Femur (tissue), 1 donor: ENCODE data around the gene PERM1.
A peak's percentile ranks its signal among the peaks of the same experiment; 100 is the strongest.
"Not testable (repeated sequence)": the region's sequence is repeated elsewhere in the genome, so short reads cannot be mapped to it uniquely, and the experiment has no call there.

Source experiments
- DNase-seq: peaks from one replicate; pipeline ENCODE4 v3.0.0-alpha.2; 2017

The PERM1 gene

GRCh38 chr1:964691-965525 lies 17.0 kb downstream of the PERM1 start:
- DNase-seq, result no peak

- DNase-seq, result no peak
Measured at GRCh38 chr1:963746-964525, 18.0 kb downstream of the PERM1 start.

- no peak for DNase-seq
Measured at GRCh38 chr1:963301-963651, 18.6 kb downstream of the PERM1 start.

- DNase-seq, result no peak
Measured at GRCh38 chr1:962381-963300, 19.3 kb downstream of the PERM1 start.

- DNase-seq, result no peak
Measured at GRCh38 chr1:961132-961669, 20.7 kb downstream of the PERM1 start.

- DNase-seq, result peak; percentile 76
Measured at GRCh38 chr1:960363-961131, 21.3 kb downstream of the PERM1 start, which contains the start of gene KLHL17. Gene KLHL17, plus strand, starts transcription at chr1:960584. Its CDS starts 110 bp downstream, at chr1:960694.

GRCh38 chr1:959731-960362 lies 22.0 kb downstream of the PERM1 start:
- DNase-seq, result no peak

GRCh38 chr1:958823-959730 lies 22.8 kb downstream of the PERM1 start, which contains the start of gene NOC2L:
Gene NOC2L, minus strand, starts transcription at chr1:959256. Its CDS starts 16 bp downstream, at chr1:959240.
- peak; percentile 98 for DNase-seq

- DNase-seq, result no peak
Measured at GRCh38 chr1:956636-957035, 25.3 kb downstream of the PERM1 start.

- no peak for DNase-seq
Measured at GRCh38 chr1:955474-955873, 26.4 kb downstream of the PERM1 start.

GRCh38 chr1:954927-955326 lies 27.0 kb downstream of the PERM1 start:
- DNase-seq, result no peak

GRCh38 chr1:953524-954320 lies 28.2 kb downstream of the PERM1 start:
- DNase-seq, result no peak

- DNase-seq, result no peak
Measured at GRCh38 chr1:952603-953002, 29.3 kb downstream of the PERM1 start.

- DNase-seq, result no peak
Measured at GRCh38 chr1:952201-952600, 29.7 kb downstream of the PERM1 start.

- no peak for DNase-seq
Measured at GRCh38 chr1:951364-951763, 30.5 kb downstream of the PERM1 start.

GRCh38 chr1:950881-951280 lies 31.0 kb downstream of the PERM1 start:
- DNase-seq, result no peak

- no peak for DNase-seq
Measured at GRCh38 chr1:950268-950667, 31.6 kb downstream of the PERM1 start.

- DNase-seq, result no peak
Measured at GRCh38 chr1:947958-948357, 33.9 kb downstream of the PERM1 start.

GRCh38 chr1:946811-947210 lies 35.1 kb downstream of the PERM1 start:
- not testable (repeated sequence) for DNase-seq
